Activated CD8-positive, alpha-beta memory T cell treated with anti-CD3 and anti-CD28 coated beads for 24 hours (primary cell): Measurements from ENCODE around the gene NOP53.
"Not testable (repeated sequence)": the region's sequence is repeated elsewhere in the genome, so short reads cannot be mapped to it uniquely, and the experiment has no call there.

ENCODE experiments used
- DNase-seq: peaks from one replicate; pipeline ENCODE4 v3.0.0-alpha.2; 2020

The NOP53 gene

GRCh38 chr19:47718415-47719046, 26.8 kb upstream of the NOP53 start:
- DNase-seq = not testable (repeated sequence)

- DNase-seq = no peak
These were observed 26.1 kb upstream of the NOP53 start for GRCh38 chr19:47719047-47719859.

DNA sequence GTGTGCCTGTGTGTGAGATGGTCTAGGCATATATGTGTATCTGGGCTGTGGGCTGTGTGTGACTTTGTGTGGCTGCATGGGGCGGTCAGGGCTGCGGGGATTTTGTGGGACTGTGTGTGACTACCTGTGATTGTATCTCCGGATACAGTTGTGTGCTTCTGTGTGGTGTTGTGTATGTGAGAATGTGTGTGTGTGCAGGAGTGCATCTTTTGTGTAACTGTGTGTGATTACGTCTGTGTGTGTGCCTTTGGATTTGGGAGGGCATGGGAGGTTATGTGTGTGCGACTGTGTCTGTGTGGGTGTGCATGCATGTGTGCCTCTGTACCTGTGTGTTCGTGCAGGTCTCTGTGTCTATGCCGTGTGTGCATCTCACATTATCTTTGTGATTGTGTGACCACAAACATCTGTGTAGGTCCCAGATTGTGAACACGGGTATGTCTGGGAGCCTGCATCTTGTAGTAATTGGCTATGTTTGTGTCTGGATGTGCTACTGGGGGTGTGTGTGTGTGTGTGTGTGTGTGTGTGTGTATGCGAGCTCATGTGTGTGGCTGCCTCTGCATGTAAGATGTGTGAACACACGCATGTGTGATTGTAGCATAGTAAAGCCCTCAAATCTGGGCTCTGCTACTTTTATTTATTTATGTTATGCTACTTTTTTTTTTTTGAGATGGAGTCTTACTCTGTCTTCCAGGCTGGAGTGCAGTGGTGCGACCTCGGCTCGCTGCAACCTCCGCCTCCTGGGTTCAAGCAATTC, 24.5 kb upstream of the NOP53 start:
- no peak for DNase-seq

DNA sequence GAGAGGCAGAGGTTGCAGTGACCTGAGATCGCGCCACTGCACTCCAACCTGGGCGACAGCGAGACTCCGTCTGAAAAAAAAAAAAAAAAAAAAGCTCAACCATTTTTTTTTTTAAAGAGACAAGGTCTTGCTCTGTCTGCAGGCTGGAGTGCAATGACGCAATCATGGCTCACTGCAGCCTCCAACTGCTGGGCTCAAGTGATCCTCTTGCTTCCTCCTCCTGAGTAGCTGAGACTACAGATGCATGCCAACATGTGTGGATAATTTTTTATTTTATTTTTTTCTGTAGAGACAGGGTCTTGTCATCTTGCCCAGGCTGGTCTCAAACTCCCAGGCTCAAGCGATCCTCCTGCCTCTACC, 21.8 kb upstream of the NOP53 start:
- no peak for DNase-seq

GRCh38 chr19:47725759-47726401, 19.5 kb upstream of the NOP53 start:
- DNase-seq = no peak

DNA sequence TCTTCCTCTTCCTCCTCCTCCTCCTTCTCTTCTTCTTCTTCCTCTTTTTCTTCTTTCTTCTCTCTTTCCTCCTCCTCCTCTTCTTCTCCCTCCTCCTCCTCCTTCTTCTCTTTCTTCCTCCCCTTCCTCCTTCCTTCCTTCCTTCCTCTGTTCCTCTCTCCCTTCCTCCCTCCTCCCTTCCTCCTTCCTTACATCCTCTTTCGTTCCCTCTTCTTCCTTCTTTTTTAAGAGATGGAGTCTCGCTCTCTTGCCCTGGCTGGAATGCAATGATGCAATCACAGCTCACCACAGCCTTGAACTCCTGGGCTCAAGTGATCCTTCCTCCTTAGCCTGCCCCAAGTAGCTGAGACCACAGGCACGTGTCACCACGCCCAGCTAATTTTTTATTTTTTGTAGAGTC, 18.9 kb upstream of the NOP53 start:
- no peak for DNase-seq

GRCh38 chr19:47728295-47728694, 17.1 kb upstream of the NOP53 start:
- not testable (repeated sequence) for DNase-seq

DNA sequence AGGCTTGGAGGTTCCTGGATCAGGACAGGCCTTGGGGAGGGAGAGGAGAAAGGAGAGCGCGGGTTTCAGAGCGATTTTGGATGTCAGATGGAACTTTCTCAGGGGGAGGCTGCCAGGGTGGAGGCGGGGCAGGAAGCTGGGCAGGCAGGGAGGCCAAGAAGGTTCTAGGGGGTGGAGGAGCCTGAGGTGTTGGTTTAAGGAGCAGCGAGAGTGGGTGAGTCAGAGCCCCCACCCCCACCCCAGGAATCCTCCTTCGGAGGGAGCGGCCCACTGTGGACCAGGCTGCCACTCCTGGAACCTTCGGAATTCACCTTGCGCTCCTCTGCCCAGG, 15.9 kb upstream of the NOP53 start:
- DNase-seq = no peak

- peak; percentile 70 for DNase-seq
These were observed 15.4 kb upstream of the NOP53 start for GRCh38 chr19:47729799-47730520.

GRCh38 chr19:47730521-47730889, 14.8 kb upstream of the NOP53 start:
- DNase-seq = no peak

- DNase-seq = no peak
These were observed 14.4 kb upstream of the NOP53 start for GRCh38 chr19:47730910-47731309.

DNA sequence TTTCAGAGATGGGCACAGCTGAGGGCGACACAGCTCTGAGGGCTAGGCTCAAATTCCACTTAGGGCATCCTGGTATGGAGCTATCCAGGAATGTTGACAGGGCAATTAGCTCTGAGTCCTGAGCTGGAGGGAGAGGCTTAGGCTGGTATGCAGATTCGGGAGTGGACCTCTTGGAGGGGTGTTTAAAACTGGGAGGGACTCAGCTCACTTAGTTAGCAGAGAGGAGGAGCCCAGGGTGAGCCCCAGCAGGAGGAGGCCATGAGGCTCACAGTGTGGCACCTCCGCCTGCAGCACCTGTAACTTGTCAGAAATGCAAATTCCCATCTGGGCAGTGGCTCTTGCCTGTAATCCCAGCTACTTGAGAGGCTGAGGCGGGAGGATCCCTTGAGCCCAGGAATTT, 10.2 kb upstream of the NOP53 start:
- DNase-seq = no peak

GRCh38 chr19:47740866-47741519, 4.4 kb upstream of the NOP53 start:
- DNase-seq = no peak

- no peak for DNase-seq
These were observed 3.7 kb upstream of the NOP53 start for GRCh38 chr19:47741544-47742140.

DNA sequence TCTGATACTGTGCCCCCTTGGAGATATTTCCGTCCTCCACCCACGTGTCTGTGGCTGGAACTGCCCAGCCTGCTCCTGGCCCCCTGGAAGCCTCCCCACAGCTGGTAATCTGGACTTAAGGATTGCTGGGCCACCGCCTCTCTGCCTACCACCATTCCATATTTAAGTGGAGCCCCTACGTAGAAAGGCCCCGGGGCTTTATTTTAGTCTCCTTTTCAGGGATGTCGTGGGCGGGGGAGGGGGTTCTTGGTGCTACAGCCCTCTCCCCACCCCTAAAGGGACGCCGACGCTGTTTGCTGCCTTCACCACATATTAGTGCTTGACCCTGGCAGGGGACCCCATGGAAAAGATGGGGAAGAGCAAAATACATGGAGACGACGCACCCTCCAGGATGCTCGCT, 2.7 kb upstream of the NOP53 start:
- DNase-seq = no peak

DNA sequence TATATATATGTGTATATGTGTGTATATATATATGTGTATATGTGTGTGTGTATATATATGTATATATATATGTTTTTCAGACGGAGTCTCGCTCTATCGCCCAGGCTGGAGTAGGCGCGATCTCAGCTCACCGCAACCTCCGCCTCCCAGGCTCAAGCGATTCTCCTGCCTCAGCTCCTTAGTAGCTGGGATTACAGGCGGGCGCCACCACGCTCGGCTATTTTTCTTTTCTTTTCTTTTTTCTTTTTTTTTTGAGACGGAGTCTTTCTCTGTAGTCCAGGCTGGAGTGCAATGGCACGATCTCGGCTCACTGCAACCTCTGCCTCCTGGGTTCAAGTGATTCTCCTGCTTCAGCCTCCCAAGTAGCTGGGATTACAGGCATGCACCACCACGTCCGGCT, 783 bp downstream of the NOP53 start:
- not testable (repeated sequence) for DNase-seq

DNA sequence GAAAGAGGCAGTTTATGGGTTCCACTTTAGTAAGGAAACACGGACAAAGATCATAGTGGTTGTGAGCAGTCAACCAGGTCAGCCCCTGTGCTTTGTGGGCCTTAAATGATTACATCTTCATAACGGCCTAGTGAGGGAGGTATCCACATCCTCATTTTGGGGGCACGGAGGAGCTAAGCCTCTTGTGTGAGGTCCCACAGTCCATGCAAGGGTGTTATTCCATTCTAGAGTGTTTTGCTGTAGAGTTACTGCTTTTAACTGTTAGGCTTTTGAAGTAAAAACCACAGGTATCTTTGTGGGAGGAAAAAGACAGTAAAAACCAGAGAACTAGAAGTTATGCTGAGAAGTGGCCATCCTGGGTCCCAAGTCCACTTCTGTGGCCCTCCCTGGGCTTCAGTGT, 4.0 kb downstream of the NOP53 start:
- DNase-seq = no peak

GRCh38 chr19:47750752-47751151, 5.4 kb downstream of the NOP53 start:
- no peak for DNase-seq

DNA sequence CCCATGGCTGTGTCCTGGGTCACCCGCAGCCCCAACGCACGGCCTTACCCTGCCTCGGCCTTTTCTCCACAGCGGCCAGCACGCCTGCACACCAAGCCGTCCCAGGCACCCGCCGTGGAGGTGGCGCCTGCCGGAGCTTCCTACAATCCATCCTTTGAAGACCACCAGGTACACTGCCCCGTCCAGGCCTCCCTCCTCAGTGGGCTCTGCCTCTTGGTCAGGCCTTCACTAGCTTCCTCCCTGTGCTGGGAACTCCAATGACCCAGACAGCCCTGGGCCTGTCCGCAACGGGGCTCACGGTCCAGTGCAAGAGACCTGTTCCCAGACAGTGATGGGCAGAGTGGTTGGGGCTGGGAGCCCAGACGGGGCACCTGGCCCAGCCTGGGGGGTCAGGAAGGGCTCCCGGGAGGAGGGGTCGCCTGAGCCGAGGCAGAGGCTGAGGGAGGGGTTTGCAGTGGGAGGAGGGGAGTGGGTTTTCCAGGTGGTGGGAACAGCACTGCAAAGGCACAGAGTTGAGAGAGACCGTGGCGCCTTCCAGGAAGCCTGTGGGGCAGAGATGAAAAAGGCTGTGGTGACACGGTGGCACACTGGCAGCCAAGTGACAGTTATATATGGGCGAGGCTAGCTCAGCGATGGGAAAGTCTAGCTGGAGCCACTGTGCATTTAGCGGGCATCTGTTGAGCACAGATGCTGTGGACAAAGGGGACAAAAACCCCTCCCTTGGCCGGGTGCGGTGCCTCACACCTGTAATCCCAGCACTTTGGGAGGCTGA, 7.3 kb downstream of the NOP53 start:
- no peak for DNase-seq

DNA sequence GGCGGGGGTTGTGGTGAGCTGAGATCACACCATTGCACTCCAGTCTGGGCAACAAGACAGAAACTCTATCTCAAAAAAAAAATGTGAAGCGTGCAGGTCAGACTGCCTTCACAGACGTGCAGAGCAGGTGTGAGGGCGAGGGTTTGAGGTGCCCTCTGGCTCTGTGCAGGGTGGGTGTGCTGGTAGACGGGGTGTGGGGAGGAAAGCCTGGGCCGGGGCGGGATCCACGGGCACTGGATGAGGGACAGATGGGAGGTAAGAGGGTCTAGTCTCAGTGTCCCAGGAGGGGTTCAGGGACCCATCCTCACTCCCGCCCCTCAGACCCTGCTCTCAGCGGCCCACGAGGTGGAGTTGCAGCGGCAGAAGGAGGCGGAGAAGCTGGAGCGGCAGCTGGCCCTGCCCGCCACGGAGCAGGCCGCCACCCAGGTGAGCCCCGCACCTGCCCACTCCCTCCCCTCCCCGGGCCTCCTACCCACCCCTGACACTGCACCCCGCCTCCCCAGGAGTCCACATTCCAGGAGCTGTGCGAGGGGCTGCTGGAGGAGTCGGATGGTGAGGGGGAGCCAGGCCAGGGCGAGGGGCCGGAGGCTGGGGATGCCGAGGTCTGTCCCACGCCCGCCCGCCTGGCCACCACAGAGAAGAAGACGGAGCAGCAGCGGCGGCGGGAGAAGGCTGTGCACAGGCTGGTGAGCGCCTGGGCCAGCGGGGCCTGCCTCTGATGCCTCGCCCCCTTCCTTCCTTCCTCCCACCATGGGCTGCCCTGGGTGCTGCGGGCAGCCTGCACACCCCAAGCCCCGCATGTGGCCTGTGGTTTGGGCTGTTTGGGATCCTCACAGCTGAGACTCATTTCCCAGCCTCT, 9.1 kb downstream of the NOP53 start:
- no peak for DNase-seq
